Left renal pelvis (tissue), 4 donors: ENCODE data around the gene RNF149. TPM values are rescaled to one million over a fixed set of nuclear protein-coding genes. Genes with fewer than 3 reads are reported as not detected.

Experiments
- DNase-seq, 4 donors: peaks; one replicate each; pipeline ENCODE4 v3.0.0-alpha.2; 2013; ENCODE audit warnings: low read depth in 4 of 4, low spot score in 3 of 4
- polyA plus RNA-seq, 4 donors: library from polyadenylated mRNA; unstranded; fragments of 120-200 nt; gene quantifications; one replicate each; pipeline ENCODE4 v1.2.1, GENCODE V29; 2013; ENCODE audit not compliant: insufficient read length in 4 of 4

RNF149 gene
- polyA plus RNA-seq, 4 donors, result 37.0 to 64.6 (median 43.7) TPM

DNA sequence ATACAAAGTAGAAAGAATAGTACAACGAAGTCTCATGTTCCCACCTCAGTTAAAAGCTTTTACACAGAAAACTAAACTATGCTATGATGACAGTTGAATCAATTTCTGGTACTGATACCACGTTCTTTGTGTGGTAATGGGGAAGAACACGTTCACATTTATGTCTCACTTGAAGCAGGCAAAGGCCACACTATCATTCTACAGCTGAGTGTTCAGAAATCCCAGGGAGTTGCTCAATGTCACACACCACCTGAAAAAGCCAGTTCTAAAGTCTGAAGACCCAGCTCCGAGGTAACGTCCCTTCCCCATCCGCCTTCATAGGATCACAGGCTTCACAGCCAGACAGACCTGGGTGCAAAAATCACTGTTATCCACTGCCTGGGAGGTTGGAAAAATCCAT is 8.9 kb downstream of the RNF149 start:
- no peak for DNase-seq

DNA sequence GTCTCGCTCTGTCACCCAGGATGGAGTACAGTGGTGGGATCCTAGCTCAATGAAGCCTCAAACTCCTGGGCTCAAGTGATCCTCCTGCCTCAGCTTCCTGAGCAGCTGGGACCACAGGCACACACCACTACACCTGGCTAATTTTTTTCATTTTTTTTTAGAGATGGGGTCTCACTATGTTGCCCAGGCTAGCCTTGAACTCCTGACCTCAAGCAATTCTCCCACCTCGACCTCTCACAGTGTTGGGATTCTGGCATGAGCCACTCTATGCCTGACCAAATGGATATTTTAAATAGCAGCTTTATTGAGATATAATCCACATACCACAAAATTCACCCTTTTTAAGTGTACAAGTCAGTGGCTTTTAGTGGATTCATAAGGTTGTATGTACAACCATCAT is 11.1 kb downstream of the RNF149 start:
- DNase-seq, result no peak

DNA sequence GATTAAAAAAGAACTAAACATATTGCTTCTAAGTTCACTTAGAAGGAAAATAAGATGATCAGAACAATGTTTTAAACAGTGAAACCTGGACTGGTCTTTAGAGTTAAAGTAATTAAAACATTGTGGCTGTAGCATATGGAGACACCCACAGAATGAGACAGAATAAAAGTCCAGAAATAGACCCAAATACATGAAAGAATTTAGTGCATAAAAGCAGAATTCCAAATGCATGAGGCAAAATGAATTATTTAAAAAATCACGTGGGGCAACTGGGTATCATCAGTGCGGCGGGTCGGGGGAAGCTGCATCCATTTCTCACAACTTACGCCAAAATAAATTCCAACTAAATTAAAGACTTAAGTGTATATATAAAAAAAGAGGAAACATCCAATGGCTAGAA is 12.1 kb downstream of the RNF149 start:
- DNase-seq, result no peak

DNA sequence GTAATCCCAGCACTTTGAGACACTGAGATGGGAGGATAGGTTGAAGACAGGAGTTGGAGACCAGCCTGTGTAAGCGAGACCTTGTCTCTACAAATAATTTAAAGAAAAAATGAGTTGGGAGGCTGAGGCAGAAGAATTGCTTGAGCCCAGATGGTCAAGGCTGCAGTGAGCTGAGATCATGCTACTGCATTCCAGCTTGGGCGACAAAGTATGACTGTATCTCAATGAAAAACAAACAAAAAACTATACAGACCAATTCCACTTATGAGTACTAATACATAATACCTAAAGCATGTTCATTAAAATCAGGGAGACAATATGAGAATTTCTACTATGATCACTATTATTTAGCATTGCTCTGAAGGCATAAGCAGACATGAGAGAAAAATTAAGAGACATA is 12.6 kb downstream of the RNF149 start:
- DNase-seq, result no peak

DNA sequence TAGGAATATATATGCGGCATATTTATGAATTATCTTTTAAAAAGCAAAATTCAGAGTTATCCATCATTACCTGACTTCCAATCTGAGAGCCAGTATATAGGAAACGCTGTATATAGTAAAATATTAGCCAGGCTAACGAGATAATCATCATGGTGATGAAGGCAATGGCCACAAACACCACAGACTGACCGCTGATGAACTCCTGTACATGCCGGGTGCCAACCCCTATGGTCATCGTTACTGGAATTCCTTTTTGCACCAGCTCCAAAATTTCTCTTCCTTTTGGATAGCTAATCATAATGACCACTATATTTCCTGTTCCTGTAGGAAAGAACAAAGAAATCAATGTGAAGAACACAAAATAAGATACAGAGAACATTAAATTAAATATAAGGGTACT is 13.6 kb downstream of the RNF149 start:
- no peak for DNase-seq

DNA sequence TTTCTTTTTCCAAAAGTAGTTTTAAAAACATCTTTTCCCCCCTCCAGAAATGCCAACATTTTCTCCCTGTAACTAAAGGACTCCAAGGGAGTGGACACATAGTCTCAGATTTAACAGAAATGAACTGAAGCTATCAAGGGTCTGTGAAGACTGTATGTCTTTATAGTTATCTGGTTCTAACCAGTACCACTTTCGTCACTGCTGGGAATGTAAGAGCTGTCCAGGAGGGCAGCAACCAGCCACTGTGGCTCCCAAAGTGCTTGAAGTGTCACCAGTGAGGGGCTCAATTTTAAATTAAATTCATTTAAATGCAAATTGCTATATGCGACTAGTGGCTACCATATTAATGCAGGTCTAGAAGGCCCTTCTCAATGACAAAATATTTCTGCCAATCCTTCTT is 15.0 kb downstream of the RNF149 start:
- no peak for DNase-seq

DNA sequence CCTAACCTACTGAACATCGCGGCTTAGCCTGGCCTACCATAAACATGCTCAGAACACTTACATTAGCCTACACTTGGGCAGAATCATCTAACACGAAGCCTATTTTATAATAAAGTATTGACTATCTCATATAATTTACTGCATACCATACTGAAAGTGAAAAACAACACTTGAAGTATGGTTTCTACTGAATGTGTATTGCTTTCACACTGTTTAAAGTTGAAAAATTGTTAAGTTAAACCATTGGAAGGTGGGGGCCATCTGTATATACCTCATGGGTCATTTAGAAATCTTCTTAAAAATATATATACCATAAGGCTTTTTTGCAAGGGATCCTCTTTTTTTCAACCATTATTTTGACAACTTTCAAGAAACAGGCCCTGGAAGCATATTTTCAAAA is 16.5 kb downstream of the RNF149 start:
- no peak for DNase-seq

DNA sequence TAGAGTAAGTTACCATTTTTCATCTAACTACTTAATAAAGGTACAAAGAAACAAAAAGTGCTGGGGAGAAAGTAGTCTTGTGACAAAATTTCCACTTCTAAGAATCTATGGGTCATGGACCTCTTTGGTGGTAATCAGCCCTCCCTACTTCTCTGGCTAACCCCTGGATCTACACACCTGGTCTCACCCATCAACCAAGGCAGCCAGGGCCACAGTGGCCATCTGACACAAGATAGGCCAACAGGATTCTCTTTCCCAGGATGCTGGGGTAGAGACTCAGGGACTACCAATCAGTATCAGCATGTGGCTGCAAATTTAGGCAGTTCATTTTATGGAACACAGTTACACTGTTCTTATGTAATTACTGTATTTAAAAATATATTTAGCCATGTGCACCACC is 17.8 kb downstream of the RNF149 start:
- DNase-seq, result no peak

DNA sequence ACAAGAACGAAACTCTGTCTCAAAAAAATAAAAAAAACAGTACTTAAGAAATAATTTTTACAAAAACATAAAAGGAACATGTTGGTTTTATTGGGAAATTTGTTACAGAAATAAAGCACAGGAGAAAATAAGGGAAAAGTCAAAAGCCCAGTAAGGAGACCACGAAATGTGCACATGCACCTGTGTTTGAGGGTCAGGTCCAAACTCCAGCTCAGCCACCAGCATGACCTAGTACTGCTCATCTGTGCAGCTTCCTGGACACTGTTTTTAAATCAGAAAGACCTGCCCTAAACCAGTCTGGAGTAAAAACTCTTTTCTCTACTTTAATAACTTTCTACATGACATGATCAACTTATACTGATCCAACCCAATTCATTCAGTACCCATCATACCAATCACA is 21.2 kb downstream of the RNF149 start:
- no peak for DNase-seq

DNA sequence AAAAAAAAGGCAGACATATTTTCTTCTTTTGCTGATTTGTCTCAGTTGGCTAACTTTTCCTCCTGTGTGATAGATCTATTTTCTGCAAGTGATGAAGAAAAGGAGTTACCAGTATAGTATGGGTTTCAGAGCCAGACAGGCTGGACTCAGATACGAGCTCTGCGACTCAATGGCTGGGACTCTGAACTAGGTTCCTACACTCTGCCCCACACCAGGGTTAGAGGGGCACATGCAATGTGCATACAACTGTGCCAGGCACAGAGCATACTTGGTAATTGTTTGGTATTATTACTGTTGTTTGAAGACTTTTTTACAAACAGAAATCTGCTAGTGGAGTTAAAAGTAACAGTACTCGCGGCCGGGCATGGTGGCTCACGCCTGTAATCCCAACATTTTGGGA is 21.8 kb downstream of the RNF149 start:
- DNase-seq, result no peak

DNA sequence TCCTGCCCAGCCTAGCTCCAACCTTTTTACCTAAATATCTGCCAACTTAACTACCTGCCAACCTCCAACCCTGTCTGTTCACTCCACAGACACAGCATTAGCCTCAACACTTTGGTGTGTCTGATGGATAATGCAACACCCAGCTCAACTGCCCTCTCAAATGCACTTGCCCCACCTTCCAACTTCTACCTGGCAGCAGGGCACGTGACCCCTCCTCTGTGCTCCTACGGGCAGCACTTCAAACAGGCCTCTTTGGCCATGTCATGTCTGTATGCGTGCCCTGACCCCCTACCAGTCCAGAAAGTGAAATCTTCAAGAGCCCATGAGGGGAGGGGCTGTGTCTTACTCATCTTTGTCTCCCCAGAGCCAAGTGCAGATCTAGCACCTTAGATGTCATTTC is 25.5 kb downstream of the RNF149 start:
- no peak for DNase-seq

DNA sequence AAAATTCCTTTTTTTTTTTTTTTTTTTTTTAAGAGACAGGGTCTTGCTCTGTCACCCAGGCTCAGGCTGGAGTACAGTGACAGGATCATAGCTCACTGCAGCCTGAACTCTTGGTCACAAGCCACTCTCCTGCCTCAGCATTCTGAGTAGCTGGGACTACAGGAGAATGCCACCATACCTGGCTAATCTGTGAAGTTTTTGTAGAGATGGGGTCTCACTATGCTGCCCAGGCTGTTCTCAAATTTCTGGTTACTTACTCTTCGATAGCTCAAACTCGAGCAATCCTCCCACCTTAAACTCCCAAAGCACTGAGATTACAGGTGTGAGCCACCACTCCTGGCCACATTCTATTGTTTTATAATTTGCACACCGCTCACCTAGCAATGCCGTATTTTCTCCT is 27.0 kb downstream of the RNF149 start:
- no peak for DNase-seq

DNA sequence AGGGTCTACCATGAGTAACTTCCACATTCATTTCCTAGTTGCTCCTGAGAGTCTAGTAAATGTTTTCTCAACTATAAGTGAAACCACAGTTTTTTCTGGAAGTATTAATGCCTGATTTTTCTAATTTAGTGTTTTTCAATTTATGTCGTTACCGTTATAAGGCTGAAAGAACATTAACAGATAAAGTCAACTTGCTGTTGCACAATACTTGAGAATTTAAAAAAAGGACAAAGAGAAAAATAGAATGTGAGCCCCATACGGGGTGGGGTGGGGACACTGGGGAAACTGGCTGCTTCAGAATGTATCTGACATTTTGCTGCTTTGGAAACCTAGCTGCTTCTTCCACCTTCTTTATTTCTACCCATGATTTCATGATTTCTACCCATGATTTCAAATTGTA is 29.6 kb downstream of the RNF149 start:
- no peak for DNase-seq

DNA sequence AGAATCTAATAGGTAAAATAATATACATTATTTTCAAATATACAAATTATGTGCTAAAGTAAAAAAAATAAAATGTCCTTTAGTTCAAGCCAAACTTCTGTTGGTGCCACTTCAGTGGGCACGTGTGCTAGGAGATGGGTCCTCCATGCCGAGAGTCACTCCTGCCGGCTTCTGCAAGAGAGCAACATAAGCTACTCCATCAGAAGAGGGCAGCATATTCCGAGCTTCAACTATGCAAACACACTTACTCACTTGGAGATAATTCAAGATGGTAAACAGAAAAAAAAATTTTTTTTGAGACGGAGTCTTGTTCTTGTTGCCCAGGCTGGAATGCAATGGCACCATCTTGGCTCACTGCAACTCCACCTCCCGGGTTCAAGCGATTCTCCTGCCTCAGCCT is 31.4 kb downstream of the RNF149 start:
- no peak for DNase-seq

DNA sequence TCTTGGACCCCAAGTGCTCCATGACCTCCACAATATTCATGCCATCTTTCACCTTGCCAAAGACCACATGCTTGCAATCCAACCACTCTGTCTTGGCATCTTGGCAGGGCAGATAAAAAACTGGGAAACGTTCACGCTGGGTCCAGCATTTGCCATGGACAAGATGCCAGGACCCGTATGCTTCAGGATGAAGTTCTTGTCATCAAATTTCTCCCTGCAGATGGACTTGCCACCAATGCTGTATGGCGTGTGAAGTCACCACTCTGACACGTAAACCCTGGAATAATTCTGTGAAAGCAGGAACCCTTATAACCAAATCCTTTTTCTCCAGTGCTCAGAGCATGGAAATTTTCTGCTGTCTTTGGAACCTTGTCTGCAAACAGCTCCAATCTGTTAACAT is 34.4 kb downstream of the RNF149 start:
- no peak for DNase-seq

DNA sequence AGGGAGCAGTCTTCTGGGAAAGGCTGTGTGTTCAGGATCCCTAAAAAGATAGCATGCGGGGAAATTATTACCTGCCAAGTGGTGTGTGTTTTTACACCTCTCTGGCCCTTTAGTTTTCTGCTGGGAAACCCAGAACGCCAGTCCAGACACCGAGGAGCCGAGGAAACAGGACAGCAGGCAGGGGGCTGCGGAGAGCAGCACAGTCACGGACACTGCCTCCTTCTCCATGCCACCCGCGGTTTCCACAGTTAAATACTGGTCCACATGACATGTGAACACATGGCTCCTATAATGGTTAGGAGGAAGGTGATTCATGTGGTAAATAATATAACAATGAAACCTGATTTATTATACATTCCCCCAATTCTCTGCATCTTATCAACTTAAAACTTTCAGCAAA is 35.4 kb downstream of the RNF149 start:
- DNase-seq, result no peak

DNA sequence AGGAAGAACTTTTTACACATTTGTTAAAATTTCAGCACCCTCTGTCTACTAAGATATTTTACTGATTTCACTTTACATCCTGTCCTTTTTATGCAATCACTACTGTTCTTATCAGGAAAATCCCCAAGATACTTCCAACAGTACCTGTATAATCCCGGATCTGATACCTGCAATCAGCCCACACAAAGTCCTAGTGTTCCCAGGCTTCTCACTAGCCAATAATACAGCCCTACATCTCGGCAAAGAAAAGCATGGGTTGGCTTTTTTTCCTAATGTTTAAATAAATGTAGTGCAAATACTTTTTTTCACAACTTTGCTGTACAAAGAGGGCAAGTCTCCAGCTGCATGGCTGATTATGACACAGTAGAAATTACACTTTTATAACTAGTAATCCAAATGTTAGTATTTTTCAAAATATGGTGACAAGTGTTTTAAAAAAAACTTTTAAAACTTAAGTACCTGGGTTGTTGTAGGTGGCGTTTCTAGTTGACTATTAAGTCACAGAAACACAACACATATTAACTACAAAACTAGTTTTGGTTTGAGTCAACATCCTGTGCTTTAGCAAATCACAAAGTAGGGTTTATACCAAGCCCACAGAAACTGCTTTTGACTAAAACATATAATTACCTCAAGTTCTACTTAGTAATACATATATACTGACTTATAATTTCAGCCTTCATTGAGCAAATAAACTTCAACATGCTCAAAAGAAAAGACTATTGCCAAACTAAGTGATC is 36.3 kb downstream of the RNF149 start:
- DNase-seq, result no peak

DNA sequence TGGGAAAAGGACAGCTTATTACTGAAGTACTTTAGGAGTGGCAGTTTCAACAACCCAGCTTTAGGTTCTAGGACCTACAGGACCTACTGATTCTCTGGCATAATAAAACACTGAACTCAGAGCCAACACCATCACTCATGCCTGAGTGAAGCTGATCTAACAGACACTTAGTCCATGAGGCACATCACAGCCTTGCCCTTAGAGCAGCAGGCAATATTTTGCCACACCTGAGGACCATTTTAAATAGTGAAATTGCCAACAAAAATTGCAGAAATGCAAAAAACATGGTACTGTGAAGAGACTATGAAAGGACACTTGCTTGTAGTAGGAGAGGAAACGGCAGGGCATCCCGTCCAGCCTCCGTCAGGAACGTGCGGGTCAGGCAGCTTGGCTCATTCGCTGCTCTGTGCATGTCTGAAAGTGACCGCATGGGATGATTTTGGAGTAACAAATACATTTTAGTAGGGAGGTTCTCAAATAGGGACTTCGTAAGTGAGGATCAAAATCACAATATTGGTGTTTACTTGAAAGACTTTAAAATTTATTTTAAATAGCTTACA is 37.7 kb downstream of the RNF149 start:
- no peak for DNase-seq

DNA sequence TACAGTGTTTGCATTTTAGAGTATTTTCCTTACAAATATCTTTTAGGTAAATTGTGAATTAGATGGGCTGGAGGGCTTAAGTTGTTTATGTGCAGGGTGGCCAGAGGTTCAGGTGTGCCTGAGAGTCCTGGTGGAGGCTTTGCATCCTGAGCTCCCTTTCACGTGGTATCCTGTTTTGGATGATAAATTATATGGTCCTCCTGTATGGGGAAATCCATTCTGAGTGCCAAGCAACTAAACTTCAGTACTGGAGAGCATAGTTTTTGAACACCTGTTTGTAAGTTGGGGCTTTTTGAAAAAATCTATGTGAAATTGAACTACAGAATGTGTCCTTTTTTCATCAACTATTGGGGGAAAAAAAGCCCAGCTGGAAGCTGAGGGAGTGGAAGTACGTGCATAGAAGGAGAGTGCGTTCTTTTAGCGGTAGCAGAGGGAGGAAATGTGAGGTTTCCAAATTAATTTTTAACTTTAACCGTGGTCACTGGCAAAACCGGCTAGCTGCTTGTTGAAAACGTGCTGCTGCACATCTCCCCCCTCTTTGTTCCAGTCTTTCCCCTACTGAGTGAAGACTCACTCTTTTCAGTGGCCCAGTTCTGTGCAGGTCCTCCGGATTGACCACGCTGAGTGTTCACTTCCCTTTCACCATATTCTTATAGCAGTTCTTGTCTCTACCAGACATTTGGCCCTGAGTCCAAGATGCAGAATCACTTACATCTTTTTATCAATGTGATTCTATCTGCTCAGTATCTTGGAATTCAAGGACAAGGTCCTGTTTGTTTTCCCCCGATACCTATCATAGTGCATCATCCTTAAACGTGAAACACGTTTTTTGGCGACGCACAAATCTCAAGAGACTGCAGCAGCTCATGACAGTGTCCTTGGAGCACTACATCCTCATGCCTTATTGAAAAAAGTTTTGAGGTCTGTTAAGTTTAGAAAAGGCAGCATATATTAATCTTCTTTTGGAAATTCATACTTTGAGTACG is 40.5 kb downstream of the RNF149 start:
- no peak for DNase-seq

DNA sequence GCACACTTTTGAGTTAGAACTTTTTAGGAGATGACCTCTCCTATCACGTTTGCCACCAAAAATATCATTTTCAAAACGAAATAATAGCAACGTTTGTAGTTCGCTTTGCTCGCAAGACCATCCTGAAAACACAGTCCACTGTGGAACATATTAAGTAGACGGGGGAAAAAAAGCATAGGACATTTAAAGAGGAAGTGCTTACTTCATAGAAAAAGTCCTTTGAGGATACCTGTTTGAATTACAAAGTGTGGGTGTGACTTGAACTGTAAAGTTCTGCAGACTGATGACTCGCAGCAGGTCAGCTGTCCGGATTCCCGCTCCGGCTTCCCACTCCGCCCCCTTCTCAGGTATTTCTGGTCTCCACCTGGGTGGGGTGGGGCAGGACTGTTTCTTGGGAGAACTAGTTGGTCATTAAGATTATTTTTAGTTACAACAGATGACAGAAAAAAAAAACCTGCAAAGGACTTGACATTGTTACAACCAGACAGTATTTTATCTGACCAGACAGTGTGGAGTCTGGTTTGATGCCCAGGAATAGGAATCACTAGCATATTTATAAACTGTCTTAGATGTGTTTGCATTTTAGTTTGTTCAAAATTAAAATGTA is 42.5 kb downstream of the RNF149 start:
- DNase-seq, result no peak

DNA sequence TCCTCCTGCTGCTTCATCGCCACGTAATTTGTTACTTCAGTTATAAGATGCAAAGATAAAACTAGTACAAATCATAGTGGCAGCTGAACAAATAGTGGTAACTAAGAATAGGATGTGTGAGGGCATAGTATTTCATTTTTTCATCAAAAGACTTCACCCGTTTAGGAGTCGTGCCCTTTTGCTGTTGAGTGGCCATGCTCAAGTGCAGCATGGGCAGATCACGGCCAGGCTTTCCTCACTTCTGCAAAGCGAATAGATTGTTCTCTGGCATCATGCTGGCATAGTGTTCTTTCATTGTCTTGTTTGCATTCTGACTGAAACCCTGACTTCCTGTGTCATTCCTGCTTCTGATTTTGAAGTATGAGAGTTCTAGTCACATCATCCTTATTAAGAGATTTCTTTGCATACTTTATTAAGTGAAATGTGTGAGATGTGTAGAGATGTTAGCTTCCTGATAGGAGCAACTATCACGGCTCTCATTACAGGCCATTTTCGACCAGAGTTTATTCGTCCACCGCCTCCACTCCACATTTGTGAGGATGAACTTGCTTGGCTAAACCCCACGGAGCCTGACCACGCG is 44.1 kb downstream of the RNF149 start:
- DNase-seq, result no peak
